D721Med (cell line): ENCODE data around the gene KIR3DL2.

Experiments used
- DNase-seq: peaks from one replicate; pipeline ENCODE4 v3.0.0; 2011; ENCODE audit warnings: low spot score; ENCODE audit not compliant: insufficient read length
- FAIRE-seq: peaks from 2 replicates; lab custom pipeline; 2011; peaks lifted over from hg19 to GRCh38; lab: Jason Lieb, UNC
- TF ChIP-seq, protein P1 (sequence below): IDR thresholded peaks from 2 replicates; pipeline ENCODE4 v1.5.1; 2012; ENCODE audit warnings: mild to moderate bottlenecking, control low read depth; ENCODE audit not compliant: insufficient read depth; ENCODE audit errors: missing control alignments

KIR3DL2 gene

DNA sequence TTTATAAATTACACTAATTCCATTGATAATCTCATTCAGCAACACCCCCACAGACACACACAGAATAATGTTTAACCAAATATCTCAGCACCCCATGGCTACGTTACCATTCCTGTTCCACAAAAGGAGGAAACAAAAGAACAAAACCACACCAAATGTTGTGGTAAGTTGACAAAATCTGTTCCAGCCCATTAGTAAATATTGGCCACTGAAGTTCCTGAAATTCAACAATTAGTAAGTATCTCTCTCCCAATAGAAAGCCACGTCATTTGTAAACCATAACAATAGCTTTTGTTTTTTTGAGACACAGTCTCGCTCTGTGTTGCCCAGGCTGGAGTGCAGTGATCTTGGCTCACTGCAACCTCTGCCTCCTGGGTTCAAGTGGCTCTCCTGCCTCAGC is 21.5 kb downstream of the KIR3DL2 start:
- no peak for FAIRE-seq
- TF ChIP-seq, protein P1, sequence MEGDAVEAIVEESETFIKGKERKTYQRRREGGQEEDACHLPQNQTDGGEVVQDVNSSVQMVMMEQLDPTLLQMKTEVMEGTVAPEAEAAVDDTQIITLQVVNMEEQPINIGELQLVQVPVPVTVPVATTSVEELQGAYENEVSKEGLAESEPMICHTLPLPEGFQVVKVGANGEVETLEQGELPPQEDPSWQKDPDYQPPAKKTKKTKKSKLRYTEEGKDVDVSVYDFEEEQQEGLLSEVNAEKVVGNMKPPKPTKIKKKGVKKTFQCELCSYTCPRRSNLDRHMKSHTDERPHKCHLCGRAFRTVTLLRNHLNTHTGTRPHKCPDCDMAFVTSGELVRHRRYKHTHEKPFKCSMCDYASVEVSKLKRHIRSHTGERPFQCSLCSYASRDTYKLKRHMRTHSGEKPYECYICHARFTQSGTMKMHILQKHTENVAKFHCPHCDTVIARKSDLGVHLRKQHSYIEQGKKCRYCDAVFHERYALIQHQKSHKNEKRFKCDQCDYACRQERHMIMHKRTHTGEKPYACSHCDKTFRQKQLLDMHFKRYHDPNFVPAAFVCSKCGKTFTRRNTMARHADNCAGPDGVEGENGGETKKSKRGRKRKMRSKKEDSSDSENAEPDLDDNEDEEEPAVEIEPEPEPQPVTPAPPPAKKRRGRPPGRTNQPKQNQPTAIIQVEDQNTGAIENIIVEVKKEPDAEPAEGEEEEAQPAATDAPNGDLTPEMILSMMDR: no peak
- DNase-seq: no peak

DNA sequence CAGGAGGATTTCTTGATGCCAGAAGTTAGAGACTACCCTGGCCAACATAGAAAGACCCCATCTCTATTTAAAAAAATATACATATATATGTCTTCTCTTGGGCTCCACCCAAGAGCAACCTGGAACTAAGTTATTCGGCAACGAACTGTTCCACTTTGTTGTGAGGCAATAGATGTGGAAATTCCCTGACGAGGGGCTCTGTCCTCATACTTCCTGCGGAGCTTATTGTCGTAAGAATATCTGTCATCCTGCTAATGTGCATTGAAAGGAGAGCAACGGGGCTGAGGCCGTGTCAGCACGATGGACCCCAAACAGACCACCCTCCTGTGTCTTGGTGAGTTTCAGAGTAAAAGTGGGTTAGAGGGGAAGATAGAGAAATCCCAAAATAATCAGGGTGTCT is 23.7 kb downstream of the KIR3DL2 start, which contains the start of gene FCAR:
TSS of gene FCAR (plus strand) at position 246 of the 400 bp plus-strand sequence. CDS start at position 301, 55 bp downstream.
- no peak for FAIRE-seq
- DNase-seq: no peak
- TF ChIP-seq, protein P1: no peak

DNA sequence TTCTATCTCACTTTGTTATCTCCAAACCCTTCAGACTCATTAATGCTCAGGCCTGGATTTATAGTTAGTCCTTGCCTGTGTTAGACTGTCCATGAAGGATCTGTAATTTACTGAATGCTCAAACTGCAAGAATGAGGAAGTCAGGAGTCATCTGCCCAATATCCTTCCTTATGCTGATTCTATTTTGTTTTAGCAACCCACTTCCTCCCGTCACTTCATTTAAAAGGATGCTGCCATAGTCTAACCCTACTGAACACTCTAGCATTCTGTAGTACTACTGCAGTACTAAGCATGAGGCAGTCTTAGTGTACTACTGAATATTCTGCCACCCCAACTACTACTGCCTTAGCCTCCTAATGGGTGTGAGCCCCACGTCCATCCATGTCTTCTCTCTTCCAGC is 25.3 kb downstream of the KIR3DL2 start:
- DNase-seq (no peak), FAIRE-seq (no peak)
- TF ChIP-seq, protein P1: no peak

DNA sequence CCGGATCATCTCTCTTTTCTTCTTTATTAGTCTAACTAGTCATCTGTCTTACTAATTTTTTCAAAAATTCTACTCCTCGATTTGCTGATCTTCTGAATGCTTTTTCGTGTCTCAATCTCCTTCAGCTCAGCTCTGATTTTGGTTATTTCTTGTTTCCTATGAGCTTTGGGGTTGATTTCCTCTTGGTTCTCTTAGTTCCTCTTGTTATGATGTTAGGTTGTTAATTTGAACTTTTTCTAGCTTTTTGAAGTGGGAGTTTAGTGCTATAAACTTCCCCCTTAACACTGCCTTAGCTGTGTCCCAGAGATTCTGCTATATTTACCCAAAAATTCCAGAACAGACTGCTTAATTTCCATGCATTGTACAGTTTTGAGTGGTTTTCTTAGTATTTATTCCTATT is 27.2 kb downstream of the KIR3DL2 start:
- DNase-seq: no peak
- TF ChIP-seq, protein P1: no peak

DNA sequence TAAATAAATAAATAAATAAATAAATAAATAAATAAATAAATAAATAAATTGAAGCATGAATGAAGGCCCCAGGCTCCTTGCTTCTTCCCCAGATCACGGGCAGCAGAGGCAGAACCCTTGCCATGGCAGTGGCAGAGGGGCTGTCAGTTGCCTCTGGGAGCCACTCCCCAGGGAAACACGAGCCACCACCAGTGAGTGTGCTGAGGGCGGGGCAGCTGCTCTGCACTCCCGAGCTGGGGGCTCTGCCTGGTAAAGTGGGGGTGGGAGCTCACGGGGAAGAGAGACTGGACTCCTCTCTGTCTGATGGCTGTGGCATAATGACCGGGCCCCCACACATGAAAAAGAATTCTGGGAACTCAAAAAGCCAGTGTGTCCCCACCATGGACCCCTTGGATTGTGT is 31.6 kb downstream of the KIR3DL2 start:
- DNase-seq: no peak
- FAIRE-seq: no peak
- TF ChIP-seq, protein P1: no peak

More for the DNA sequence above, 27.2 kb downstream of the KIR3DL2 start:
- FAIRE-seq: no peak

DNA sequence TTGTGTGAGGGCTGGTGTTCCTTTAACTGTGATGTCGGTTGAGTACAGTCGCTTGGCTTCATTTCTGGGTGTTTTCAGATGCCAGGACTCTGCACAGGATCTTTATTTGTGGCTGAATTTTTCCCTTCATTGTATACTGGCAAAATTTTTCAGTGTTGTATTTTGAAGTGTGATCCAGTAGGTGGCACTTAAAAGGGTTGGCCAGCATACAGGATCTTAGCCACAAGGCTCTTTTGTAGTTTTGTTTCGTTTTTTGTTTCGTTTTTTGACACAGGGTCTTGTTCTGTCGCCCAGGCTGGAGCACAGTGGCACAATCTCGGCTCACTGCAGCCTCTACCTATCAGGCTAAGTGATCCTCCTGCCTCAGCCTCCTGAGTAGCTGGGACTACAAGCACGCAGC is 32.5 kb downstream of the KIR3DL2 start:
- DNase-seq: no peak
- TF ChIP-seq, protein P1: no peak
- FAIRE-seq: no peak

DNA sequence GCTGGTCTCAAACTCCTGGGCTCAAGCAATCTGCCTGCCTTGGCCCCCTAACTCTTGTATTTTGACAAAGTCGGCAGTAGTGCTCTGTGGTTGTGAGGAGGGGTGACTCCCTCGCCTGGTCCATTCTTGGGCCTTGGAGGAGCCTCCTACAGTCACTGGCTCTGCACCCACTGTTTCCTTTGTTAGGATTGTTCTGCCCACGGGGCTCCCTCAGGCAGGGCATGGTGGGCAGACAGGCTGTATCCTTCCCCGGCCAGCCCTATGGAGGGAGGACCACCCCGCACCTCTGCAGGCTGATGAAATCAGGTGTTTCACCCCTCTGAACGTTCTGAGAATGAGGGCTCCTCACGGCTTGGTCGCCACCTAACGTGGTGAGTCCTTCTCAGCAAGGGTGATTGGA is 33.0 kb downstream of the KIR3DL2 start:
- FAIRE-seq (no peak), DNase-seq (no peak)
- TF ChIP-seq, protein P1: no peak
